AG10803 (cell line): ENCODE results near the gene DCTN1.

Source experiments
- DNase-seq: peaks from one replicate; pipeline ENCODE4 v3.0.0; 2010; ENCODE audit warnings: low read depth
- H3K4me3 ChIP-seq: 2 replicates; pipeline ENCODE4 v1.5.1; 2011; ENCODE audit warnings: mild to moderate bottlenecking, low read length, control low read depth
- CTCF ChIP-seq: conservative IDR thresholded peaks from 2 replicates; pipeline ENCODE4 v1.5.1; 2011; ENCODE audit warnings: mild to moderate bottlenecking, low read length, control low read depth, inconsistent platforms

DCTN1 gene

GRCh38 chr2:74312913-74313312 is 67.2 kb downstream of the DCTN1 start:
- no peak for TF ChIP-seq CTCF
- no peak for DNase-seq
- H3K4me3 ChIP-seq = no peak overlapping the region
